B cell (primary cell): ENCODE measurements around the gene IDH3A.

Experiments
- EZH2 ChIP-seq: IDR thresholded peaks from 2 replicates; pipeline ENCODE4 v1.6.1; 2012; ENCODE audit warnings: borderline replicate concordance, low read depth, mild to moderate bottlenecking, moderate library complexity, low read length; ENCODE audit not compliant: insufficient read depth, poor library complexity, severe bottlenecking
- TF ChIP-seq, protein P1 (sequence below): fragments of 200-600 bp; IDR thresholded peaks from one replicate; pipeline ENCODE4 v1.8.0; 2022; ENCODE audit warnings: antibody characterized with exemption, mild to moderate bottlenecking

DNA sequence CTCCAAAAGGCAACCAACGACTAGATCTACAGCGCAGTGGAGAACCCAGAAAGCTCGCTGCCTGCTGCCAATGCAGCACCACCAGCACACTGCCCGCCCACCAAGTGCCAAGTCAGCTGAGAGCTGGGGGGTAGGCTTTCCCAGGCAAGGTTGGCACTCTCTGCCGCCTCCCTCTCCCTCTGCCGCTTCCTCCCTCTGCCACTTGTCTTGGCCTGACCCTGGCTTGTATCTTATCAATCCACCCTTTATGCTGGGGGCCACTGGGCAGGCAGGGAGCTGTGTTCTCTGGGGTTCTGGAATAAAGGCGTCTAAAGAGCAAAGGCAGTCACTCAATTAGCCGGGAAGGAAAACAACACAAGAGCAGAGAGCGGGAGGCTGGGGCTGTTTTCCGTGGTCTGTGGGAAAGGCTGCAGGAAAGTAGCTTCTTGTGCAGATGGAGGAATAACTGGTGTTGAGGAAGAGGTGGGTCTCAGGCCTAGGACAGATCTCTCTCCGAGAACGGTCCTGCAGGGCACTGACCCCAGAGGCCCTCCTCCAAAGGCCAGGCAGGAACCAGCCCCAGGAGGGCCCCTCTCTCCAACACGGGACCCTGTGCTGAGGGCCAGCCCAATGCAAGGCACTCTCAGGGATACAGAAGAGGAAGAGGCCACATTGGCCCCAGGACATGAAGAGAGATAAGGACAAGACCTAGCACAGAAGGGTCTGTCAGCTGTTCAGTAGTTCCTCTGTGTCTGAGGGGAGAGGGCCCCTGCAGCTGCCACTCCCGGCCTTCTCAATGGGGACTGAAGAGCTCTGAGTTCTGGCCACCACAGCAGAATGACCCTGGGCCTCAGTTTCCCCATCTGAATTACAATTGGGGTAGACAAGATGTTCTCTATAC, 54.4 kb downstream of the IDH3A start:
- TF ChIP-seq, protein P1, sequence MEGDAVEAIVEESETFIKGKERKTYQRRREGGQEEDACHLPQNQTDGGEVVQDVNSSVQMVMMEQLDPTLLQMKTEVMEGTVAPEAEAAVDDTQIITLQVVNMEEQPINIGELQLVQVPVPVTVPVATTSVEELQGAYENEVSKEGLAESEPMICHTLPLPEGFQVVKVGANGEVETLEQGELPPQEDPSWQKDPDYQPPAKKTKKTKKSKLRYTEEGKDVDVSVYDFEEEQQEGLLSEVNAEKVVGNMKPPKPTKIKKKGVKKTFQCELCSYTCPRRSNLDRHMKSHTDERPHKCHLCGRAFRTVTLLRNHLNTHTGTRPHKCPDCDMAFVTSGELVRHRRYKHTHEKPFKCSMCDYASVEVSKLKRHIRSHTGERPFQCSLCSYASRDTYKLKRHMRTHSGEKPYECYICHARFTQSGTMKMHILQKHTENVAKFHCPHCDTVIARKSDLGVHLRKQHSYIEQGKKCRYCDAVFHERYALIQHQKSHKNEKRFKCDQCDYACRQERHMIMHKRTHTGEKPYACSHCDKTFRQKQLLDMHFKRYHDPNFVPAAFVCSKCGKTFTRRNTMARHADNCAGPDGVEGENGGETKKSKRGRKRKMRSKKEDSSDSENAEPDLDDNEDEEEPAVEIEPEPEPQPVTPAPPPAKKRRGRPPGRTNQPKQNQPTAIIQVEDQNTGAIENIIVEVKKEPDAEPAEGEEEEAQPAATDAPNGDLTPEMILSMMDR: no peak
- no peak for TF ChIP-seq EZH2
